Activated naive CD8-positive, alpha-beta T cell treated with anti-CD3 and anti-CD28 coated beads for 36 hours (primary cell): Measurements from ENCODE around the gene GDF11. TPM values are rescaled to one million over a fixed set of nuclear protein-coding genes. Genes with fewer than 3 reads are reported as not detected.
A peak's percentile ranks its signal among the peaks of the same experiment; 100 is the strongest.
"Not testable (repeated sequence)": the region's sequence is repeated elsewhere in the genome, so short reads cannot be mapped to it uniquely, and the experiment has no call there.

Source experiments
- DNase-seq: peaks from one replicate; pipeline ENCODE4 v3.0.0; 2021
- H3K27ac Mint-ChIP-seq: one replicate; pipeline ENCODE4 v1.8.0; 2022; ENCODE audit warnings: mild to moderate bottlenecking, moderate library complexity, mixed read lengths
- H3K27me3 Mint-ChIP-seq: one replicate; pipeline ENCODE4 v1.8.0; 2022; ENCODE audit warnings: mild to moderate bottlenecking, mixed read lengths
- H3K36me3 Mint-ChIP-seq: one replicate; pipeline ENCODE4 v1.8.0; 2021; ENCODE audit warnings: mild to moderate bottlenecking, mixed read lengths
- H3K4me1 Mint-ChIP-seq: one replicate; pipeline ENCODE4 v1.8.0; 2021; ENCODE audit warnings: mixed read lengths
- H3K4me3 Mint-ChIP-seq: one replicate; pipeline ENCODE4 v1.8.0; 2022; ENCODE audit warnings: mild to moderate bottlenecking, moderate library complexity, mixed read lengths
- H3K9me3 Mint-ChIP-seq: one replicate; pipeline ENCODE4 v1.8.0; 2022; ENCODE audit warnings: mixed read lengths
- total RNA-seq, 2 experiments: library from RNA; stranded (reverse); gene quantifications; one replicate each; pipeline ENCODE4 v1.2.3, GENCODE V29; 2021

The GDF11 gene
- total RNA-seq, 2 experiments from 2014 or later, result 11.9 to 12.9 TPM

DNA sequence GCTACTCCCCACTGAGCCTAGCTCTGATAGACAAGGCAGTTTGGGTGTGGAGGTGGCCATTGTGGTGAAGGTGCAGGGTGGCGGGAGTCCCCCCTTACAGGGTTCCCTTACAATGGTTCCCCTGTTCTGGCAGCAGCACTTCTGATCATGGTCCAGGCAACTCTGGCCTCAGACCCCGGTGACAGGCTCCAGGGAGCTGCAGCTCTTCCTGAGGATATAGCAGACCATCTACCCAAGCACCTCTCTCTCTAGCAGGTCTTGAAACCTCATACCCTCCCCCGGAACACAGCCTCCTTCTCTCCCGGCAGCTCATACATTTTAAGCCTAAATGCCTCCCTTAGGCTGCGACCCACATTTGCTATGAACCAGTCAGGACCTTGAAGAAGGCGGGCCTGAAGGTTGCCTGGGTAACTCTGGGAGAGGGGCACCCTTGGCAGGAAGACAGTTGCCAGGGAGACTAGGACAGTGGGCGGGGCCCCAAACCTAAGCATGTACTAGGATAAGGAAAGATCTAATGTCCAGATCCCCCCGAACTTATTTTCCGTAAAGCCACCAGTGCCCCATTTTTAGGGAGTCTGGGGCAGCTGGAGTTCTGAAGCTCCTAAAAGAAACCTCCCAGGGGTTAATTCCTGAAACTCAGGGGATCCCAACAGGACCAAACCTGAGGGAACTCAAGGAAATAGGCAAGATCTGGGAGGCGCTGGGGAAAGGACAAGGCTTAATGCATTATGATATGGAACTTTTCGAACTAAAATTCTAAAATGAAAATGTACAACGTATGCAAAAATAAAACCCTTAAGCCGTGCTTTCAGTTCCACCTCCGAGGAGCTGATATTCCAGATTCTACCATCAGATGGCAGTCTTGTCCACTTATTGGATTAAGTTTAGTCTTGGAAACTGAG, 4.5 kb upstream of the GDF11 start:
- H3K36me3 Mint-ChIP-seq, result no peaks in the 10 kb centered on the region
- H3K4me3 Mint-ChIP-seq, result peak overlapping the region; percentile 80
- H3K27ac Mint-ChIP-seq, result peak overlapping the region; percentile 85
- peak; percentile 78 for DNase-seq
- H3K4me1 Mint-ChIP-seq, result peaks cover 26% of the 10 kb centered on the region
- no peaks in the 10 kb centered on the region for H3K27me3 Mint-ChIP-seq
- H3K9me3 Mint-ChIP-seq, result no peaks in the 10 kb centered on the region

DNA sequence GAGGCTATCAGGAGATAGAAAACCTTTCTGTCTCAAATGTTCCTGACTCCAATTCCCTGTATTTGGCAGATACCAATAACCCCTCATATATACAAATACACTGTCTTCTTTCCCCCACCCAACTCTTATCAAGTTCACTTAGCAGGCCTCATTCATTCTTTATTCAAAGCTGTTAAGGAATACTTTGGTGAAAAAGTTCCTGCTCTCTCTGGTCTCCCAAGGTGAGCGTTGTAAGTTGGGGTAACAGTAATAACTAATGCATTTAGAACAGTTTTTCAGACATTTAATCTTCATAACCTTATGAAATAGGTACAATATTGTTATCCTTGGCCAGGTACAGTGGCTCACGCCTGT, 3.9 kb upstream of the GDF11 start:
- Mint-ChIP-seq H3K36me3 (no peaks in the 10 kb centered on the region), H3K9me3 (no peaks in the 10 kb centered on the region), H3K4me1 (peaks cover 26% of the 10 kb centered on the region), H3K4me3 (peak overlapping the region; percentile 80), H3K27ac (no peak overlapping the region), H3K27me3 (no peaks in the 10 kb centered on the region)
- DNase-seq, result no peak

DNA sequence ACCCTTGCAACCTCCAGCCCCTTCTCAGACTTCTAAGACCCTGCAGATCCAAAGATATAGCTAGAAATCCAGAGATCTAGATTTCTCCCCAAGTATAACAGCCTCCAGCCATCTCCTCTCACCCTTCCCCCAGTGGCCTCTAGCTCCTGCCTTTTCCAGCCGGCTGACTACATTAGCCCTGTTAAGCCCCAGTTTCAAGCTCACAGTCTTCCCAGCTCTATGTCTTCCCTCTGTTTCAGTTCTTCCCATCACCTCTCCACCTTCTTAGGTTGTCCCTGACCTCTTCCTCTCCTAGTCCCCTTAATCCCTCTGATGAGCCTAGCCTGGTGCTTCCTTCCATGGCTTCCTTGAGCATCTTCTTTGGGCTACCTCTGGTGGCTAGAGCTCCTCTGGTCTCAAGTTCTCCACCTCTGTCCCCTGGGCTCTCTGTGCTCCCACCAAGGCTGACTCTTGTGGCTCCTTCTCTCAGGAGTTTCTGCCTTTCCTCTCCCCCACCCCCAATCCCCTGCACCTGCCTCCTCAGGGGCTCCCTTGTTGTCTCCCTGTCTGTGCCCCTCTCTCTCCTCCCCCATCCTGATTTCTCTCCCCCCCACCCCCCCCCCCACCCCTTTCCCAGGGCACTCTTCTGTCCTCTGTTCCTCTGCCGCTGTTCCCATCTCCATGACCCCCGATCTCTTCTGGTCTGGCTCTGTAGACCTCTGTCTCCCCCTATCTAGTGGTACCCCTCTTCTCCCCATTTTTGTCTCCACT, 816 bp upstream of the GDF11 start:
- H3K36me3 Mint-ChIP-seq, result no peaks in the 10 kb centered on the region
- H3K27ac Mint-ChIP-seq, result peak overlapping the region; percentile 62
- no peak for DNase-seq
- no peaks in the 10 kb centered on the region for H3K9me3 Mint-ChIP-seq
- H3K4me3 Mint-ChIP-seq, result peak overlapping the region; percentile 81
- peaks cover 48% of the 10 kb centered on the region for H3K4me1 Mint-ChIP-seq
- no peaks in the 10 kb centered on the region for H3K27me3 Mint-ChIP-seq

DNA sequence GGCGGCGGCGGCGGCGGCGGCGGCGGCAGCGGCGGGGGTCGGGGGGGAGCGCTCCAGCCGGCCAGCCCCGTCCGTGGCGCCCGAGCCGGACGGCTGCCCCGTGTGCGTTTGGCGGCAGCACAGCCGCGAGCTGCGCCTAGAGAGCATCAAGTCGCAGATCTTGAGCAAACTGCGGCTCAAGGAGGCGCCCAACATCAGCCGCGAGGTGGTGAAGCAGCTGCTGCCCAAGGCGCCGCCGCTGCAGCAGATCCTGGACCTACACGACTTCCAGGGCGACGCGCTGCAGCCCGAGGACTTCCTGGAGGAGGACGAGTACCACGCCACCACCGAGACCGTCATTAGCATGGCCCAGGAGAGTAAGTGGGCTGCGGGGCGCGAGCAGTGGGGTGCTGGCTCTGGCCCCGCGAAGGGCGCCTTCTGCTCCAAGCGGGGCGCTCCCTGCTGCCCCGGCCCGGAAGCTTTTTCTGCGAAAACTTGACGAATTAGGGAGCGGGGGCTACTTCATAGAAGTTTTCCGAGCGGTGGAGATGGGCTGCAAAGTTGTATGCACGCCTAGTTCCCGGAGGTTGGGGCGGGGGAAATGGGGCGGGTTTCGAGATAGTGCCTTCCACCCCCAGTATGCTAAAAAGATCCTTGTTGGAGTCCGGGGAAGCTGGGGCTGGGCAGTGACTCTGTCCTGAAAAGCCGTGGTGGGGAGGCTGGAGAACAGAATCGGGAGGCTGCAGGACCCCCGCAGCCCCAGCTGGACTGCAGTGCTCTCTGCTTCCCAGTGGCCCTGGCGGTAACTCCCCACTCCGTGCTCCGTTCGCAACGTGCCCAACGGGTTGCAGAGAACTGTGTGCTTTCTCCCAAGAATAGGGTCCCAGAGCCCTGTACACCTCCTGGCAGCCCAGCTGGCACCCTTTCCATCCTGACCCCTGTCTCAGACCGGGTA, 751 bp downstream of the GDF11 start:
- Mint-ChIP-seq H3K4me1 (peaks cover 37% of the 10 kb centered on the region), H3K27me3 (no peaks in the 10 kb centered on the region), H3K36me3 (no peaks in the 10 kb centered on the region), H3K9me3 (no peaks in the 10 kb centered on the region), H3K4me3 (peak overlapping the region; percentile 85), H3K27ac (peak overlapping the region; percentile 69)
- DNase-seq, result peak; percentile 53

DNA sequence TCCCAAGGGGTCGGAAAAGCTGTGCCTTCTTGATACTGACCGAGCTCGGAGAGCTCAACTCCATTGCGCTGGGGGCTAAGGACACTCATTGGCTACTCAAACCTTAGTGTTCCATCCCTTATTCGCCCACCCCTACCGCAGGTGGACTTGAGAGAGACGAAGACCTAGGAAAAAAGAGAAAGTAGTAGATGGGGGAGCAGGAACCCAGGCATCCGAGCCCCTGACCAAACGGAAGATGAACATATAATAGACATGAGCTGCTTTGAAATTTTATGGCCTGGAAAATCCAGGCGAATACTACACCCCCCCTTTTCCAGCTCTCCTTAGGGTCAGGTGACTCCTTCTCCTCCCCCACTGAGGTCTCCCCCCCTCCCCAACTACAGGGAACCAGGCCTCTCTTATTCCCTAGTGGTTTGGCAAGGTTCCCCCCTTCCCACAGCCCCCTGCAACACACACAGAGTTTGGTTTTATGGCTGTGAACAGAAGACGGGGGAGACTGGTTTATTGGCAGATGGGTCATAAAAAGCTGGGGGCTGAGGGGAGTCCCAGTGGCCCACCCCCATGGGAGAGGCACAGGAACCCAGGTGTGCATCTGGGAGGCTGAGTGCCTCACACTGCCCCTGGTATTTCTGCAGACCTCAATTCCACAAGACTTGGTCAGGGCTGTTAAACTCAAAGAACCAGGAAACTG, 1.6 kb downstream of the GDF11 start:
- no peaks in the 10 kb centered on the region for H3K9me3 Mint-ChIP-seq
- peak overlapping the region; percentile 69 for H3K27ac Mint-ChIP-seq
- DNase-seq, result no peak
- peak overlapping the region; percentile 85 for H3K4me3 Mint-ChIP-seq
- H3K27me3 Mint-ChIP-seq, result no peaks in the 10 kb centered on the region
- H3K36me3 Mint-ChIP-seq, result peaks cover 4% of the 10 kb centered on the region
- H3K4me1 Mint-ChIP-seq, result peaks cover 34% of the 10 kb centered on the region

DNA sequence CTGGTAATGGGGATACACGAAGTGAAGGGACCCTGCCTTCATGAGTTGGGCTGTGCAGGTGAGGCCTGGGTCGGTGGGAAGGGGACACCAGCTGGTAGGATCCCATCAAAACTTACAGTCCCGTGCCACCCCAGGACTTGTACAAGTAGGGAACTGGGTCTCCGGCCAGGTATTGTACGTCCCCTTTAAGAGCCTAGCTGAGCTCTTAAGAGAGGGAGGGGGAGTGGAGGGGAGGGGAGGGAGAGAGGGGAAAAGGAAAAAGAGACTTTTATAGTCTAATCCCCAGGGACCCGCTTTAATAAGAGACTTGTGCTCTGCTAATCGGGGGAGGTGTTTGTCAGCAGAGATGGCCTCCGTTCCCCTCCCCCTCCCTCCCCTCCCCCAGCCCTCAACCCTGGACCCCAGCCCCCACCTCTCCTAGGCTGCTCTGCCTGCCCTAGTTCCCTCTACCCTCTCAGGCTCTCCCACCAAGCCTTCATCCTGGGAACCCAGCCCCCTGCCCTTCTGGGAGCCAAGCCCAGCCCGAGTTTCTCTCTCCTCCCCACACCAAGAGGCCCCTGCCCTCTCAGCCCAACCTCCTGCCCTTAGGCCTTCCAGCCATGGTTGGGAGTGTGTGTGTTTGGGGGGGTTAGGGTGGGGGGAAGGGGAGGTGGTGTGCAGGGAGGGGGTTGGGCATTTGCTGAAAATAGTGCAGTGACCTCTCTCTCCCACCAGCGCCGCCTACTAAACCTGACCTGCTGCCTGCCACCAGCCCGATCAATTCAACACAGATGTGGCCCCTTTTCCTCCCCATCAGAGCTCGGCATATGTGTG, 2.6 kb downstream of the GDF11 start:
- Mint-ChIP-seq H3K27ac (no peak overlapping the region), H3K4me3 (peak overlapping the region; percentile 85), H3K36me3 (peaks cover 4% of the 10 kb centered on the region), H3K4me1 (peaks cover 35% of the 10 kb centered on the region), H3K9me3 (no peaks in the 10 kb centered on the region), H3K27me3 (no peaks in the 10 kb centered on the region)
- DNase-seq, result no peak

DNA sequence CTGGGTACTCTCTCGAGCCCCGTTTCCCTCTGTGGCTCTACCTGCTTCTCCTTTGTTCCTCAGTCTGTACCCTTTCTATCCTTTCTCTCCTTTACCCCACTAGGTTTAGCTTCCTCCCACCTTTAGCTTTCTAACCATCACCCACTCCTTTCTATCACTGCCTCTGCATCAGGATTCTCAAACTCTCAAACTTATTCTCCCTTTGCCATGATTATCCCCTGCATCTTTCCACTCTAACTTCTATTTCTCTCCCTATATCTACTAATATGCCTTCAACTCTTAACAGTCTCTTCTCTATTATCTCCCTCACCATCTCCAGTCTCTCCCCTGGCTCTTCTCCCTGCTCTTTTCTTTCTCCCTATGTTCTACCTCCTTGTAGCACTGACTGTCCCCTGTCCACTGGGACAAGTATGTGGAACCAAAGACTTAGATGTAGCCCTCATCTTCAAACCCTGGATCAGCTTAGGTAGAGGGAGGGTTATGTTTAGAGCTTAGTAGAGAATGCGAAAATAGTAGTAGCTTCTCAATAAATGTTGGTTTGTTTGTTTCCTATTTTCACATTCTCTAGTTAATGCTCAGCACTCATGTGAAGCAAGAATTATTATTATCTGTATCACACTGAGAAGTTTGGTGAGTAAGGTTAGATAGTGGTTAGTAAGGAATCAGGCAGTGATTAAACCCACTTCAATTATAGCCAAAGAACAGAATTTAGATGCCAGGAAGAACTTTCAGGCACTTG, 3.4 kb downstream of the GDF11 start:
- Mint-ChIP-seq H3K36me3 (peaks cover 7% of the 10 kb centered on the region), H3K9me3 (no peaks in the 10 kb centered on the region), H3K27ac (no peak overlapping the region), H3K4me1 (peaks cover 33% of the 10 kb centered on the region), H3K4me3 (no peak overlapping the region), H3K27me3 (no peaks in the 10 kb centered on the region)
- no peak for DNase-seq

DNA sequence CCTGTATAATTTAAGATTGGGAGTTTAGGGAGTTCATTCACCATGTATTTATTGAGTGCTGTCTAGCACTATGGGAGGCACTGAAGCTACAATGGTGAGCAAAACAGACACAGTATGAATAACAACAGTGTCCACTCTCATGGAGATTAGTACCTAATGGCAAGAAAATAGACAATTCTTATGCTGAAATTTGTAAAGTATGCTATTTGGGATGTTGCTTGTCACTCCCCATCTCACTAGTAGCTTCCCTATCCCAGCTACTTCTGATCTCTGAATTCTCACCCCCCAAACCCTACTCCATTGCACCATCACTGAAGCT, 4.0 kb downstream of the GDF11 start:
- Mint-ChIP-seq H3K4me3 (no peak overlapping the region), H3K27me3 (no peaks in the 10 kb centered on the region), H3K36me3 (peaks cover 7% of the 10 kb centered on the region), H3K27ac (no peak overlapping the region), H3K4me1 (peaks cover 31% of the 10 kb centered on the region), H3K9me3 (no peaks in the 10 kb centered on the region)
- DNase-seq, result no peak

DNA sequence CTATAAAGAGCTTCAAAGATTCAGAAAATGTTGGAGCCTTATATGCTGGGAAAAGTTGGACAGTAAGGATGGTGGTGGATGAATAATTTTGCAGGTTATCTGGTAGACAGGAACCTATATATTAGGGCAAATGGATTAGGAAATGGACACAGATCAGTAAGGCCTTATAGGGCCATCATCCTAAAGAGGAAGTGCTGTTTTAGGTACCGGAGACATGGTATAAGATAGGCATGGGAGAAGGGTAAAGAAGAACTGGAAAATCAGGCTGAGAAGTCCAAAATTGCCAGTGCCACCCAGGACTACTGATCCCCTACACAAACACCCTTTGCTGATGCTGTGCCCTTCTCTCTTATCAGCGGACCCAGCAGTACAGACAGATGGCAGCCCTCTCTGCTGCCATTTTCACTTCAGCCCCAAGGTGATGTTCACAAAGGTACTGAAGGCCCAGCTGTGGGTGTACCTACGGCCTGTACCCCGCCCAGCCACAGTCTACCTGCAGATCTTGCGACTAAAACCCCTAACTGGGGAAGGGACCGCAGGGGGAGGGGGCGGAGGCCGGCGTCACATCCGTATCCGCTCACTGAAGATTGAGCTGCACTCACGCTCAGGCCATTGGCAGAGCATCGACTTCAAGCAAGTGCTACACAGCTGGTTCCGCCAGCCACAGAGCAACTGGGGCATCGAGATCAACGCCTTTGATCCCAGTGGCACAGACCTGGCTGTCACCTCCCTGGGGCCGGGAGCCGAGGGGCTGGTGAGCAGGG, 5.5 kb downstream of the GDF11 start:
- Mint-ChIP-seq H3K36me3 (peaks cover 7% of the 10 kb centered on the region), H3K27me3 (no peaks in the 10 kb centered on the region), H3K9me3 (no peaks in the 10 kb centered on the region), H3K4me3 (no peak overlapping the region), H3K27ac (no peak overlapping the region), H3K4me1 (peaks cover 30% of the 10 kb centered on the region)
- no peak for DNase-seq

DNA sequence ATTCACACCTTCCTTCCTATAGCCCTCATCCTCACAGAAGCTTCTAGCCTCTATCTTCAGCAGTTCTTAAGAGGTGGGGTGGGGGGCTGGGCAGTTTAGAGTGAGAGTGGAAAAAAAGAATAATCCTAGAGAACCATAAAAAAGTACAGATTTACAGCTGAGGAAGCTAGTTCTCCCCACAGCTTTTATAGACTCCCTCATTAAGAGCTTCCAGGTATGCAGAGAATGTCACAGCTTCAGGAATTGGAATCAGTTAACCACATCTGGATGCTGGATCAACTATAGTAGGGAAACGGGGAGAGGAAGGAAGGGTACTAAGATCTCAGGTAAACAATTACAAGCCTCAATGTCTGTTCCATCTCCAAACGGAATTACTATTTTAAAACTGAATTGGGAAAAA, 12.3 kb downstream of the GDF11 start:
- Mint-ChIP-seq H3K9me3 (no peaks in the 10 kb centered on the region), H3K4me1 (peaks cover 20% of the 10 kb centered on the region), H3K27ac (peak overlapping the region; percentile 24), H3K36me3 (peaks cover 11% of the 10 kb centered on the region), H3K27me3 (no peaks in the 10 kb centered on the region), H3K4me3 (no peak overlapping the region)
- DNase-seq, result no peak

DNA sequence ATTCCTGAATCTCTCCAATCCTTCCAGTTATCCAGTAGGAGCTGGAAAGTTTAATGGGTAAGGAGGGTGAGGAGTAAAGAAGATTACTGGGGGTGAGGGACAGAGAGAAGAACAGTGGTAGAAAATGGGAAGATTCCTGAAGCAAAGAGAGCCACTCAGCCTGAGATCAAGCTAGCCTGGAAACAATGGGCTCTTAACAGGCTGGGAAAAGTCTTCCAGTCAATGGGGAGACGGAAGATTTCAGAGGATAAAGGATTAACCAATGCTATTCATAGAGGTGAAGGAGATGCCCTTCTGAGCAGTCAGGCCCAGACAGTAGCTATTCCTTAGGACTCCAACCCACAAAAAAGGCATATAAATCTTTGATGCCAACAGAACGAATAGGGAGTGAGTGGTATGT, 14.8 kb downstream of the GDF11 start:
- Mint-ChIP-seq H3K27ac (no peak overlapping the region), H3K36me3 (peaks cover 15% of the 10 kb centered on the region), H3K4me3 (no peak overlapping the region), H3K4me1 (peaks cover 17% of the 10 kb centered on the region), H3K27me3 (no peaks in the 10 kb centered on the region), H3K9me3 (no peaks in the 10 kb centered on the region)
- no peak for DNase-seq

DNA sequence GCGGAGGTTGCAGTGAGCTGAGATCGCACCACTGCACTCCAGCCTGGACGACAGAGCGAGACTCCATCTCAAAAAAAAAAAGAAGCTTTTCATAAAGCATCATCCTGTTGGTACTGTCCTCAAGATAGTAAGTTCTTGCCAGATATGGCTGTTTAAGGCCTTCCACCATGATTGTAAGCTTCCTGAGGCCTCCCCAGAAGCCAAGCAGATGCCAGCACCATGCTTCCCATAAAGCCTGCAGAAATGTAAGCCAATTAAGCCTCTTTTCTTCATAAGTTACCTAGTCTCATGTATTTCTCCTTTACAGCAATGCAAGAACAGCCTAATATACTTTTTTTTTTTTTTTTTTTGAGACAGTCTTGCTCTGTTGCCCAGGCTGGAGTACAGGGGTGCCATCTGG, 15.7 kb downstream of the GDF11 start:
- not testable (repeated sequence) for H3K4me3 Mint-ChIP-seq, H3K27me3 Mint-ChIP-seq, H3K9me3 Mint-ChIP-seq, H3K27ac Mint-ChIP-seq, DNase-seq
- H3K4me1 Mint-ChIP-seq, result peaks cover 17% of the 10 kb centered on the region
- peaks cover 15% of the 10 kb centered on the region for H3K36me3 Mint-ChIP-seq

DNA sequence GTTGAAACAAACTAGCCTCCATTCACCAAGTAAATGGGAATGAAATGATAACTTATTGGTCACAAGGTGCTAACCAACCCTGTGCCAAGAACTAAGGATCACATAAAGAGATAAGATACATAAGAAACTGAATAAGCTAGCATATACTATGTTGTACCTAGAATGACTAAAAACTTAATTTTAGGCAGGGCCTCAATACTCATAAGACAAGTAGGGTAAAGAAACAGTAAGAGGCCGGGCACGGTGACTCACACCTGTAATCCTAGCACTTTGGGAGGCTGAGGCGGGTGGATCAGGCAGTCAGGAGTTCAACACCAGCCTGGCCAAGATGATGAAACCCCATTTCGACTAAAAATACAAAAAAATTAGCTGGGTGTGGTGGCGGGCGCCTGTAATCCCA, 17.7 kb downstream of the GDF11 start:
- H3K4me3 Mint-ChIP-seq, result no peak overlapping the region
- DNase-seq, result no peak
- no peaks in the 10 kb centered on the region for H3K9me3 Mint-ChIP-seq
- H3K27ac Mint-ChIP-seq, result peak overlapping the region; percentile 70
- H3K36me3 Mint-ChIP-seq, result peaks cover 17% of the 10 kb centered on the region
- H3K27me3 Mint-ChIP-seq, result no peaks in the 10 kb centered on the region
- peaks cover 8% of the 10 kb centered on the region for H3K4me1 Mint-ChIP-seq
